CD14-positive monocyte (primary cell): ENCODE data around the gene MNX1. TPM values are rescaled to one million over a fixed set of nuclear protein-coding genes. Genes with fewer than 3 reads are reported as not detected.

Source experiments
- DNase-seq, 3 donors: peaks; one replicate each; pipeline ENCODE4 v3.0.0-alpha.2; 2011 to 2022
- H2AFZ ChIP-seq: 2 replicates; pipeline ENCODE4 v1.6.0; 2012; ENCODE audit warnings: mild to moderate bottlenecking, low read depth, low read length, inconsistent platforms; ENCODE audit not compliant: insufficient read depth, poor library complexity, severe bottlenecking
- H3K27ac ChIP-seq, 2 donors: 1 replicate in 1 of 2; 2 replicates in 1 of 2; pipeline ENCODE4 v1.5.1; 2012 to 2013; ENCODE audit warnings: low read length in 2 of 2, control low read depth in 1 of 2, inconsistent platforms in 1 of 2, low read depth in 1 of 2, mild to moderate bottlenecking in 1 of 2
- H3K27me3 ChIP-seq, 2 donors: one replicate each; pipeline versions ENCODE4 v1.6.0 to v1.6.1; 2011 to 2013; ENCODE audit warnings: low read length in 2 of 2; ENCODE audit not compliant: control insufficient read depth in 2 of 2, insufficient read depth in 2 of 2
- H3K36me3 ChIP-seq, 2 donors: replicated peaks in 1 of 2; 1 replicate in 1 of 2; 2 replicates in 1 of 2; pipeline versions ENCODE4 v1.5.1 to v1.6.1; 2012 to 2013; ENCODE audit warnings: low read length in 2 of 2, control low read depth in 1 of 2, inconsistent platforms in 1 of 2, mild to moderate bottlenecking in 1 of 2; ENCODE audit not compliant: insufficient read depth in 2 of 2, control insufficient read depth in 1 of 2
- H3K4me1 ChIP-seq, 2 donors: 1 replicate in 1 of 2; 2 replicates in 1 of 2; pipeline versions ENCODE4 v1.5.1 to v1.6.1; 2012 to 2013; ENCODE audit warnings: low read length in 2 of 2, control low read depth in 1 of 2, inconsistent platforms in 1 of 2, mild to moderate bottlenecking in 1 of 2, moderate library complexity in 1 of 2; ENCODE audit not compliant: insufficient read depth in 2 of 2, control insufficient read depth in 1 of 2
- H3K4me2 ChIP-seq: replicated peaks from 2 replicates; pipeline ENCODE3; 2012; ENCODE audit warnings: low read length, moderate library complexity, mild to moderate bottlenecking; ENCODE audit not compliant: poor library complexity, severe bottlenecking; ENCODE audit errors: extremely low read depth
- H3K4me3 ChIP-seq, 3 experiments: fragments of 200-600 bp in 1 of 3; sonication (generic) in 1 of 3; replicated peaks in 1 of 3; 1 replicate in 2 of 3; 2 replicates in 1 of 3; pipeline ENCODE4 v1.5.1; 2011 to 2013; ENCODE audit warnings: low read length in 3 of 3, mild to moderate bottlenecking in 3 of 3, control low read depth in 2 of 3, low read depth in 2 of 3, inconsistent platforms in 1 of 3, moderate library complexity in 1 of 3
- H3K79me2 ChIP-seq: 2 replicates; pipeline ENCODE4 v1.6.0; 2012; ENCODE audit warnings: mild to moderate bottlenecking, control low read depth, inconsistent platforms, low read length, moderate library complexity; ENCODE audit not compliant: insufficient read depth
- H3K9ac ChIP-seq: 2 replicates; pipeline ENCODE4 v1.6.0; 2017; ENCODE audit warnings: low read length, mild to moderate bottlenecking; ENCODE audit not compliant: insufficient read depth, poor library complexity, severe bottlenecking
- H3K9me3 ChIP-seq, 2 donors: replicated peaks in 1 of 2; 1 replicate in 1 of 2; 2 replicates in 1 of 2; pipeline versions ENCODE4 v1.5.1 to v1.6.1; 2012 to 2013; ENCODE audit warnings: low read length in 2 of 2, control low read depth in 1 of 2; ENCODE audit not compliant: control insufficient read depth in 1 of 2, insufficient read depth in 1 of 2
- H4K20me1 ChIP-seq: 2 replicates; pipeline ENCODE4 v1.6.0; 2012; ENCODE audit warnings: mild to moderate bottlenecking, low read length, control low read depth, moderate library complexity; ENCODE audit not compliant: insufficient read depth
- H3K27ac Mint-ChIP-seq, 7 donors: one replicate each; pipeline ENCODE4 v1.8.0; 2020; ENCODE audit warnings: mild to moderate bottlenecking in 7 of 7, mixed read lengths in 7 of 7, moderate library complexity in 6 of 7, inconsistent platforms in 2 of 7
- H3K27me3 Mint-ChIP-seq, 3 donors: one replicate each; pipeline ENCODE4 v1.8.0; 2021 to 2022; ENCODE audit warnings: low read depth in 3 of 3, mild to moderate bottlenecking in 3 of 3, mixed read lengths in 3 of 3, moderate library complexity in 3 of 3, inconsistent platforms in 1 of 3
- H3K36me3 Mint-ChIP-seq, 2 donors: one replicate each; pipeline ENCODE4 v1.8.0; 2020; ENCODE audit warnings: mixed read lengths in 2 of 2, inconsistent platforms in 1 of 2, mild to moderate bottlenecking in 1 of 2
- H3K4me1 Mint-ChIP-seq: one replicate; pipeline ENCODE4 v1.8.0; 2020; ENCODE audit warnings: mild to moderate bottlenecking, mixed read lengths
- H3K4me3 Mint-ChIP-seq, 2 donors: one replicate each; pipeline ENCODE4 v1.8.0; 2020; ENCODE audit warnings: mild to moderate bottlenecking in 2 of 2, mixed read lengths in 2 of 2, moderate library complexity in 1 of 2
- H3K9me3 Mint-ChIP-seq, 7 donors: one replicate each; pipeline ENCODE4 v1.8.0; 2020 to 2022; ENCODE audit warnings: mixed read lengths in 7 of 7, mild to moderate bottlenecking in 6 of 7, moderate library complexity in 6 of 7, inconsistent platforms in 2 of 7
- CTCF ChIP-seq: fragments of 200-600 bp; IDR thresholded peaks from one replicate; pipeline ENCODE4 v1.8.0; 2022; ENCODE audit warnings: antibody characterized with exemption, mild to moderate bottlenecking
- WGBS: methylation state at CpG from one replicate; pipeline ENCODE4 v1.1.5; 2013; ENCODE audit warnings: missing lambda C conversion rate; ENCODE audit not compliant: insufficient coverage; 5-methylcytosine and 5-hydroxymethylcytosine counted together
- intact Hi-C, 2 donors: fragments of 100-400 bp; cut with micrococcal nuclease; formaldehyde crosslinking; loops; one replicate each; pipeline versions ENCODE4 v1.15.0 to v1.15.1; 2023
- polyA plus RNA-seq, 3 donors: library from polyadenylated mRNA; depleted of rRNA in 1 of 3; unstranded in 2 of 3; stranded (reverse) in 1 of 3; fragments of 300-500 nt in 2 of 3; fragments of >200 nt in 1 of 3; fragmentation: Illumina TruSeq in 2 of 3; gene quantifications; 1 replicate in 2 of 3; 2 replicates in 1 of 3; pipeline ENCODE4 v1.2.3, GENCODE V29; 2012 to 2021

The MNX1 gene
- polyA plus RNA-seq, 3 donors, result not detected

GRCh38 chr7:157016352-157017041 lies 6.0 kb upstream of the MNX1 start:
- Mint-ChIP-seq H3K9me3 (peaks cover 0 to 15% (median 3%) of the 10 kb centered on the region in 7 donors), H3K27ac (no peak overlapping the region), H3K36me3 (no peaks in the 10 kb centered on the region), H3K4me3 (peak overlapping the region in 1 of 2 donors; percentile 77), H3K4me1 (peaks cover 4% of the 10 kb centered on the region), H3K27me3 (peaks cover 90 to 100% (median 93%) of the 10 kb centered on the region in 3 donors)
- intact Hi-C loops, result no loop called here
- Histone ChIP-seq H3K9ac (no peak overlapping the region), H3K36me3 (no peaks in the 10 kb centered on the region), H3K4me2 (no peak overlapping the region), H3K9me3 (peaks cover 0 to 44% of the 10 kb centered on the region in 2 donors), H3K4me3 (no peak overlapping the region), H3K27me3 (peaks cover 70 to 97% of the 10 kb centered on the region in 2 donors), H3K4me1 (no peaks in the 10 kb centered on the region), H4K20me1 (no peaks in the 10 kb centered on the region), H3K79me2 (no peaks in the 10 kb centered on the region), H2AFZ (no peak overlapping the region), H3K27ac (no peak overlapping the region)
- no peak for TF ChIP-seq CTCF
- DNase-seq, result no peak
- WGBS, result 6% methylated on average over 12 of the region's 16 CpGs

- H3K79me2 ChIP-seq, result no peaks in the 10 kb centered on the region
- no peaks in the 10 kb centered on the region for H4K20me1 ChIP-seq
- Mint-ChIP-seq H3K9me3 (peaks cover 0 to 13% (median 7%) of the 10 kb centered on the region in 7 donors), H3K36me3 (no peaks in the 10 kb centered on the region), H3K27ac (no peak overlapping the region), H3K4me1 (peaks cover 4% of the 10 kb centered on the region), H3K4me3 (peak overlapping the region in 1 of 2 donors; percentile 77), H3K27me3 (peaks cover 92 to 100% (median 95%) of the 10 kb centered on the region in 3 donors)
- no peak overlapping the region for H3K4me2 ChIP-seq
- no peak overlapping the region for H3K4me3 ChIP-seq
- TF ChIP-seq CTCF, result no peak
- WGBS, result 7% methylated on average over 2 of the region's 11 CpGs
- H3K27ac ChIP-seq, result no peak overlapping the region
- H3K9me3 ChIP-seq, result peaks cover 0 to 48% of the 10 kb centered on the region in 2 donors
- DNase-seq, result no peak
- no peak overlapping the region for H3K9ac ChIP-seq
- H3K27me3 ChIP-seq, result peaks cover 70 to 99% of the 10 kb centered on the region in 2 donors
- no peaks in the 10 kb centered on the region for H3K36me3 ChIP-seq
- intact Hi-C loops, result no loop called here
- no peaks in the 10 kb centered on the region for H3K4me1 ChIP-seq
- H2AFZ ChIP-seq, result no peak overlapping the region
Measured at GRCh38 chr7:157016024-157016351, 5.5 kb upstream of the MNX1 start.
